ENCODE results near the gene CDC6.

DNA sequence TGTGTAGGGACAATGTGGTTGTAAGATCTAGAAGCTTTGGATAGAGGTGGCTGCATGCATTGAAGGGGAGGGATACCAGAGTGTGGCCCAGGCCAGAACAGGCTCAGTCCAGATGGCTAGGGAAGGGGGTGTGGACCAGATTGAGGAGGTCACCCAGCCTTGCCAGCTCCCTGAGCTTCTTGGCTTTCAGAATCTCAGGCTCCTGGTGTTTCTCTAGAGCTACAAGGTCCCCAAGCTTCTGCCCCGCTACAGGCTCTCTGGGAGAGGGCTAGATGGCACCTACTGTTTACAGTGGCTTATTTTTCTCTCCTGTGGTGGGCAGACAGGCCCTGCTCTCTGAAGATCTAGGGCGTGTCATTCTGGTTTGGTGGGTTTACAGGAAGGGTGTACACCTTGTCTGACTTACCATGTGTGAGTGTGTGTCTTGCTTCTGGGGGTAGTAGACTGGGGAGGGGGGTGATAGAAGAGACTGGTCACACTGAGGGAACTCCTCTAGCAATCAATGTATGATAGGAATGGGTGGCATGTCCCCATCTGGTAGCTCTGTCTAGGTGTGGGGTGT is 22.4 kb downstream of the CDC6 start:
- TF ChIP-seq, protein P1, sequence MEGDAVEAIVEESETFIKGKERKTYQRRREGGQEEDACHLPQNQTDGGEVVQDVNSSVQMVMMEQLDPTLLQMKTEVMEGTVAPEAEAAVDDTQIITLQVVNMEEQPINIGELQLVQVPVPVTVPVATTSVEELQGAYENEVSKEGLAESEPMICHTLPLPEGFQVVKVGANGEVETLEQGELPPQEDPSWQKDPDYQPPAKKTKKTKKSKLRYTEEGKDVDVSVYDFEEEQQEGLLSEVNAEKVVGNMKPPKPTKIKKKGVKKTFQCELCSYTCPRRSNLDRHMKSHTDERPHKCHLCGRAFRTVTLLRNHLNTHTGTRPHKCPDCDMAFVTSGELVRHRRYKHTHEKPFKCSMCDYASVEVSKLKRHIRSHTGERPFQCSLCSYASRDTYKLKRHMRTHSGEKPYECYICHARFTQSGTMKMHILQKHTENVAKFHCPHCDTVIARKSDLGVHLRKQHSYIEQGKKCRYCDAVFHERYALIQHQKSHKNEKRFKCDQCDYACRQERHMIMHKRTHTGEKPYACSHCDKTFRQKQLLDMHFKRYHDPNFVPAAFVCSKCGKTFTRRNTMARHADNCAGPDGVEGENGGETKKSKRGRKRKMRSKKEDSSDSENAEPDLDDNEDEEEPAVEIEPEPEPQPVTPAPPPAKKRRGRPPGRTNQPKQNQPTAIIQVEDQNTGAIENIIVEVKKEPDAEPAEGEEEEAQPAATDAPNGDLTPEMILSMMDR (IDR thresholded peaks at IDR 0.05; ENCODE audit: low read depth, low read length): no peak
- no peak for TF ChIP-seq EZH2phosphoT487 (IDR thresholded peaks at IDR 0.05; ENCODE audit: low read depth)

Data from OCI-LY3 (cell line).